NOMO-1 treated with dmso at 0.1 percent for 144 hours (cell line): ENCODE data around the gene UBE2D4.
"Not testable (repeated sequence)": the region's sequence is repeated elsewhere in the genome, so short reads cannot be mapped to it uniquely, and the experiment has no call there.

ENCODE experiments used
- DNase-seq: peaks from one replicate; lab custom pipeline; 2025; ENCODE audit not compliant: unreplicated experiment; lab: John Stamatoyannopoulos, UW

Gene UBE2D4

GRCh38 chr7:43960933-43961332 lies 34.7 kb downstream of the UBE2D4 start:
- DNase-seq: no peak

GRCh38 chr7:43966392-43966791 lies 40.2 kb downstream of the UBE2D4 start:
- not testable (repeated sequence) for DNase-seq

- not testable (repeated sequence) for DNase-seq
Observed at GRCh38 chr7:43968172-43969040, 42.2 kb downstream of the UBE2D4 start.

GRCh38 chr7:43969586-43969985 lies 43.4 kb downstream of the UBE2D4 start:
- not testable (repeated sequence) for DNase-seq

GRCh38 chr7:43970698-43971097 lies 44.5 kb downstream of the UBE2D4 start:
- DNase-seq: not testable (repeated sequence)

GRCh38 chr7:43974033-43974573 lies 47.9 kb downstream of the UBE2D4 start:
- not testable (repeated sequence) for DNase-seq

GRCh38 chr7:43974725-43975482 lies 48.7 kb downstream of the UBE2D4 start:
- DNase-seq: not testable (repeated sequence)

- DNase-seq: no peak
Observed at GRCh38 chr7:43977525-43977924, 51.3 kb downstream of the UBE2D4 start.

- DNase-seq: not testable (repeated sequence)
Observed at GRCh38 chr7:43978102-43978501, 51.9 kb downstream of the UBE2D4 start.

GRCh38 chr7:43982848-43983247 lies 56.6 kb downstream of the UBE2D4 start:
- not testable (repeated sequence) for DNase-seq

- not testable (repeated sequence) for DNase-seq
Observed at GRCh38 chr7:43983736-43984135, 57.5 kb downstream of the UBE2D4 start.

GRCh38 chr7:43985904-43986864 lies 59.9 kb downstream of the UBE2D4 start:
- not testable (repeated sequence) for DNase-seq

- DNase-seq: not testable (repeated sequence)
Observed at GRCh38 chr7:43987476-43987875, 61.2 kb downstream of the UBE2D4 start.

- not testable (repeated sequence) for DNase-seq
Observed at GRCh38 chr7:43990011-43990585, 63.9 kb downstream of the UBE2D4 start.

GRCh38 chr7:43990829-43991228 lies 64.6 kb downstream of the UBE2D4 start:
- DNase-seq: not testable (repeated sequence)

GRCh38 chr7:43992896-43993295 lies 66.7 kb downstream of the UBE2D4 start:
- DNase-seq: not testable (repeated sequence)

- not testable (repeated sequence) for DNase-seq
Observed at GRCh38 chr7:43994681-43995080, 68.4 kb downstream of the UBE2D4 start.

GRCh38 chr7:43997532-43997931 lies 71.3 kb downstream of the UBE2D4 start, which contains the start of gene SPDYE1:
SPDYE1 (plus strand) TSS chr7:43997897; CDS start chr7:43999950, 2,053 bp downstream.
- not testable (repeated sequence) for DNase-seq
